Erythroblast (primary cell): ENCODE measurements around the gene COG4.

Source experiments
- GATA1 ChIP-seq: IDR thresholded peaks from 2 replicates; pipeline ENCODE4 v1.6.1; 2011; ENCODE audit warnings: low read depth, mild to moderate bottlenecking, control low read depth, low read length, moderate library complexity
- POLR2A ChIP-seq: IDR thresholded peaks from 2 replicates; pipeline ENCODE4 v1.6.1; 2011; ENCODE audit warnings: mild to moderate bottlenecking, low read length

GRCh38 chr16:70565053-70565452, 41.7 kb upstream of the COG4 start:
- TF ChIP-seq POLR2A (no peak), GATA1 (no peak)
